HAP-1 (cell line): ENCODE results near the gene ZNF212.

Source experiments
- DNase-seq, 2 experiments: peaks; one replicate each; pipeline ENCODE4 v3.0.0-alpha.2; 2016 to 2020; ENCODE audit warnings: low spot score in 2 of 2
- H3K27me3 ChIP-seq: fragments of 250-450 bp; sonication (Bioruptor Pico); 2 replicates; pipeline ENCODE4 v1.5.1; 2020; ENCODE audit warnings: low read depth, mild to moderate bottlenecking, moderate library complexity
- H3K36me3 ChIP-seq: fragments of 250-450 bp; sonication (Bioruptor Pico); replicated peaks from 2 replicates; pipeline ENCODE4 v1.5.1; 2020; ENCODE audit warnings: mild to moderate bottlenecking
- H3K4me1 ChIP-seq: fragments of 250-450 bp; sonication (Bioruptor Pico); 2 replicates; pipeline ENCODE4 v1.5.1; 2020; ENCODE audit warnings: mild to moderate bottlenecking
- H3K4me3 ChIP-seq: fragments of 250-450 bp; sonication (Bioruptor Pico); 2 replicates; pipeline ENCODE4 v1.5.1; 2020; ENCODE audit warnings: mild to moderate bottlenecking, moderate library complexity
- H3K9me3 ChIP-seq: fragments of 250-450 bp; sonication (Bioruptor Pico); 2 replicates; pipeline ENCODE4 v1.5.1; 2020; ENCODE audit warnings: mild to moderate bottlenecking, moderate library complexity
- in situ Hi-C: fragments of 300-500 bp; cut with MboI; formaldehyde crosslinking; loops from 3 replicates; pipeline ENCODE4 v1.14.3; 2020; ENCODE audit warnings: low sequenced_read_pairs, inconsistent platforms, mixed read lengths

Gene ZNF212

GRCh38 chr7:149291036-149291780 lies 51.8 kb downstream of the ZNF212 start:
- Histone ChIP-seq H3K27me3 (no peaks in the 10 kb centered on the region), H3K4me1 (no peaks in the 10 kb centered on the region), H3K4me3 (no peak overlapping the region), H3K9me3 (no peaks in the 10 kb centered on the region), H3K36me3 (no peaks in the 10 kb centered on the region)
- in situ Hi-C loops: no loop called here
- no peak for DNase-seq

- no peaks in the 10 kb centered on the region for H3K27me3 ChIP-seq
- no peak for DNase-seq
- no peaks in the 10 kb centered on the region for H3K36me3 ChIP-seq
- no peaks in the 10 kb centered on the region for H3K9me3 ChIP-seq
- H3K4me3 ChIP-seq: no peak overlapping the region
- H3K4me1 ChIP-seq: no peaks in the 10 kb centered on the region
- in situ Hi-C loops: no loop called here
Measured at GRCh38 chr7:149291781-149292461, 52.5 kb downstream of the ZNF212 start.

- in situ Hi-C loops: no loop called here
Measured at GRCh38 chr7:149292462-149292823, 53.0 kb downstream of the ZNF212 start.

GRCh38 chr7:149293338-149293737 lies 53.9 kb downstream of the ZNF212 start:
- in situ Hi-C loops: no loop called here
- no peak for DNase-seq
- no peaks in the 10 kb centered on the region for H3K27me3 ChIP-seq
- H3K4me3 ChIP-seq: no peak overlapping the region
- H3K4me1 ChIP-seq: no peaks in the 10 kb centered on the region
- no peaks in the 10 kb centered on the region for H3K36me3 ChIP-seq
- no peaks in the 10 kb centered on the region for H3K9me3 ChIP-seq

More at GRCh38 chr7:149292462-149292823, 53.0 kb downstream of the ZNF212 start:
- Histone ChIP-seq H3K4me3 (no peak overlapping the region), H3K36me3 (no peaks in the 10 kb centered on the region), H3K4me1 (no peaks in the 10 kb centered on the region), H3K27me3 (no peaks in the 10 kb centered on the region), H3K9me3 (no peaks in the 10 kb centered on the region)
- DNase-seq: no peak

- no peak for DNase-seq
- in situ Hi-C loops: no loop called here
- Histone ChIP-seq H3K4me1 (no peaks in the 10 kb centered on the region), H3K9me3 (no peaks in the 10 kb centered on the region), H3K27me3 (no peaks in the 10 kb centered on the region), H3K4me3 (no peak overlapping the region), H3K36me3 (no peaks in the 10 kb centered on the region)
Measured at GRCh38 chr7:149293946-149294633, 54.6 kb downstream of the ZNF212 start.

- in situ Hi-C loops: no loop called here
- Histone ChIP-seq H3K4me1 (no peaks in the 10 kb centered on the region), H3K27me3 (no peaks in the 10 kb centered on the region), H3K9me3 (no peaks in the 10 kb centered on the region), H3K36me3 (no peaks in the 10 kb centered on the region), H3K4me3 (no peak overlapping the region)
- no peak for DNase-seq
Measured at GRCh38 chr7:149294634-149295480, 55.4 kb downstream of the ZNF212 start.

- in situ Hi-C loops: no loop called here
- DNase-seq: no peak
- Histone ChIP-seq H3K9me3 (no peaks in the 10 kb centered on the region), H3K4me1 (no peaks in the 10 kb centered on the region), H3K36me3 (no peaks in the 10 kb centered on the region), H3K4me3 (no peak overlapping the region), H3K27me3 (no peaks in the 10 kb centered on the region)
Measured at GRCh38 chr7:149295481-149295850, 56.0 kb downstream of the ZNF212 start.

- H3K36me3 ChIP-seq: no peaks in the 10 kb centered on the region
- H3K4me1 ChIP-seq: no peaks in the 10 kb centered on the region
- no peak overlapping the region for H3K4me3 ChIP-seq
- DNase-seq: no peak
- in situ Hi-C loops: no loop called here
- no peaks in the 10 kb centered on the region for H3K27me3 ChIP-seq
- H3K9me3 ChIP-seq: no peaks in the 10 kb centered on the region
Measured at GRCh38 chr7:149296368-149296767, 56.9 kb downstream of the ZNF212 start.

- Histone ChIP-seq H3K9me3 (no peaks in the 10 kb centered on the region), H3K36me3 (no peaks in the 10 kb centered on the region), H3K4me1 (no peaks in the 10 kb centered on the region), H3K4me3 (no peak overlapping the region), H3K27me3 (no peaks in the 10 kb centered on the region)
- DNase-seq: no peak
- in situ Hi-C loops: no loop called here
Measured at GRCh38 chr7:149297034-149297755, 57.7 kb downstream of the ZNF212 start.

- no peaks in the 10 kb centered on the region for H3K9me3 ChIP-seq
- no peaks in the 10 kb centered on the region for H3K4me1 ChIP-seq
- DNase-seq: no peak
- H3K27me3 ChIP-seq: no peaks in the 10 kb centered on the region
- in situ Hi-C loops: no loop called here
- no peaks in the 10 kb centered on the region for H3K36me3 ChIP-seq
- no peak overlapping the region for H3K4me3 ChIP-seq
Measured at GRCh38 chr7:149300620-149301285, 61.3 kb downstream of the ZNF212 start.

GRCh38 chr7:149302222-149302621 lies 62.8 kb downstream of the ZNF212 start:
- DNase-seq: no peak
- H3K4me3 ChIP-seq: no peak overlapping the region
- H3K4me1 ChIP-seq: no peaks in the 10 kb centered on the region
- H3K9me3 ChIP-seq: no peaks in the 10 kb centered on the region
- no peaks in the 10 kb centered on the region for H3K27me3 ChIP-seq
- no peaks in the 10 kb centered on the region for H3K36me3 ChIP-seq
- in situ Hi-C loops: no loop called here

GRCh38 chr7:149302865-149303264 lies 63.4 kb downstream of the ZNF212 start:
- in situ Hi-C loops: no loop called here
- H3K36me3 ChIP-seq: no peaks in the 10 kb centered on the region
- H3K9me3 ChIP-seq: no peaks in the 10 kb centered on the region
- H3K4me3 ChIP-seq: no peak overlapping the region
- H3K27me3 ChIP-seq: no peaks in the 10 kb centered on the region
- no peaks in the 10 kb centered on the region for H3K4me1 ChIP-seq
- DNase-seq: no peak

- H3K27me3 ChIP-seq: no peaks in the 10 kb centered on the region
- DNase-seq: no peak
- in situ Hi-C loops: no loop called here
- no peaks in the 10 kb centered on the region for H3K9me3 ChIP-seq
- no peak overlapping the region for H3K4me3 ChIP-seq
- no peaks in the 10 kb centered on the region for H3K4me1 ChIP-seq
- H3K36me3 ChIP-seq: no peaks in the 10 kb centered on the region
Measured at GRCh38 chr7:149304006-149304405, 64.6 kb downstream of the ZNF212 start.
